Inferior parietal cortex (tissue), 1 donor: ENCODE results near the gene DMAP1.

Experiments
- DNase-seq: peaks from one replicate; pipeline ENCODE4 v3.0.0-alpha.2; 2016; ENCODE audit errors: extremely low spot score

Gene DMAP1

GRCh38 chr1:44254392-44254910, 41.2 kb downstream of the DMAP1 start:
- DNase-seq: no peak

- DNase-seq: no peak
Measured at GRCh38 chr1:44256762-44257554, 43.7 kb downstream of the DMAP1 start.

- no peak for DNase-seq
Measured at GRCh38 chr1:44259090-44259489, 45.8 kb downstream of the DMAP1 start.

- no peak for DNase-seq
Measured at GRCh38 chr1:44260792-44261170, 47.5 kb downstream of the DMAP1 start.

GRCh38 chr1:44261171-44261817, 48.0 kb downstream of the DMAP1 start:
- DNase-seq: no peak

GRCh38 chr1:44261962-44262361, 48.7 kb downstream of the DMAP1 start:
- DNase-seq: no peak

GRCh38 chr1:44262414-44262813, 49.1 kb downstream of the DMAP1 start:
- DNase-seq: no peak

GRCh38 chr1:44262816-44263567, 49.7 kb downstream of the DMAP1 start:
- DNase-seq: no peak

- DNase-seq: no peak
Measured at GRCh38 chr1:44263568-44264450, 50.5 kb downstream of the DMAP1 start.

GRCh38 chr1:44264451-44264771, 51.1 kb downstream of the DMAP1 start:
- DNase-seq: no peak

- DNase-seq: no peak
Measured at GRCh38 chr1:44265656-44266358, 52.5 kb downstream of the DMAP1 start.

GRCh38 chr1:44266400-44267344, 53.4 kb downstream of the DMAP1 start:
- no peak for DNase-seq

GRCh38 chr1:44267438-44267837, 54.2 kb downstream of the DMAP1 start:
- DNase-seq: no peak

- no peak for DNase-seq
Measured at GRCh38 chr1:44268054-44268453, 54.8 kb downstream of the DMAP1 start.
